ENCODE measurements around the gene DICER1.

DICER1 gene

DNA sequence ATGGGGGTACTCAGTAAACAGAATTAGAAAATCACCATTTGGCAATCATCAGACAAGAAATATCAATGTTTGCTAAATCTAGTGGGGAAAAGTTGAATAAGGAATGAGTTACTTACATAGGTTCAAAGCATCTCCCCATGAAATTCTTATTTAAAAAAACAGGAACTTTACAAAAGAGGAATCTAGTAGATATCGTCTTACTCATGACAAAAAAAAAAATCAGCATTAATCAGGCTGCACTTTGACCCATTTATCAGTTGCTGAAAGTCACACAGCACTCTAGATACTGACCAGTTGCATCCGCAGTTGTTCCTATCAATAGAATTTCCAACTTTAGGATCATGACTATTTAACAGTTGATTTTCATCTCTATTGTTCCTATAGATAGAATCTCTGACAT lies 5.8 kb upstream of the DICER1 start:
- Histone ChIP-seq H3K4me3 (ENCODE audit: low read depth in 1 of 2, low read length in 2 of 2) (no peak overlapping the region), H3K36me3 (ENCODE audit: insufficient read depth, low read length) (no peaks in the 10 kb centered on the region), H3K9me3 (ENCODE audit: low read length) (no peaks in the 10 kb centered on the region), H3K9ac (ENCODE audit: low read length) (no peak overlapping the region), H3K4me1 (ENCODE audit: insufficient read depth, low read length) (peaks cover 3% of the 10 kb centered on the region), H3K27me3 (ENCODE audit: control insufficient read depth in 1 of 2, insufficient read depth in 2 of 2, low read length in 2 of 2) (no peaks in the 10 kb centered on the region), H3K27ac (ENCODE audit: low read depth, low read length) (no peak overlapping the region)

DNA sequence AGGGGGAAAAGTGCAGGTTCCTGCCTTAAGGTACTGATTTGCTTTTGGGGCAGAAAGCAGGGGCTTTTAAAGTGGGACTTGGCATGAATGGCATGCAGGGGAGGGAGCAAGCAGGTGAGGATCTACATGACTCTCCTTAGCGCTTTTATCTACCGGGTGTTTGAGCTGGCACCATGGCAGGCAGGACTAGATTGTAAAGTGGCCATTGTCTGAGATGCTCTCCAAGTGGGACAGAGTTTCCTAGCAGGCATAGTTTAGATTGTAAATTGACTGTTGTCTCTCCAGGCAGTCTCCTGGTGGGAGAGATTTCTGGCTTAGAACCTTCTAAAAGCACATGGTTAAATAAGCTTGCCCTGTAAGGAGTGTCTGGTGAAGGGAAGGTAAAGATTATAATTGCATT lies 5.3 kb upstream of the DICER1 start:
- H3K9ac ChIP-seq (ENCODE audit: low read length): no peak overlapping the region

DNA sequence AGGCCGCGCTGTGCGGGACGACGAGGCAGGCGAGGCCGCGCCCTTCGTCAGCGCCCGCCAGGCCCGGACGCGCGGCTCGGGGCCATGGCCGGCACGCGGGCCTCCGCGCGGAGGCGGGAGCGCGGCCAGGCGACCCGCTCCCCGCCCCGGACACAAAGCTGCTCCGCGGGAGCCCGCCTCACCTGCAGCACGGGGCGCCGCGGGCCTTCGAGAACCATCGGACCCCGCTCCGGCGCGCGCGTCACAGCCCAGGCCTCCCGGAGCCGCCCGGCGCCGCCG lies 342 bp downstream of the DICER1 start:
- H3K27ac ChIP-seq (ENCODE audit: low read depth, low read length): peak overlapping the region; percentile 90
- no peak overlapping the region for H3K9ac ChIP-seq (ENCODE audit: low read length)
- H3K27me3 ChIP-seq (ENCODE audit: control insufficient read depth in 1 of 2, insufficient read depth in 2 of 2, low read length in 2 of 2): no peaks in the 10 kb centered on the region
- peaks cover 39% of the 10 kb centered on the region for H3K4me1 ChIP-seq (ENCODE audit: insufficient read depth, low read length)
- no peaks in the 10 kb centered on the region for H3K36me3 ChIP-seq (ENCODE audit: insufficient read depth, low read length)
- H3K9me3 ChIP-seq (ENCODE audit: low read length): no peaks in the 10 kb centered on the region
- H3K4me3 ChIP-seq (ENCODE audit: low read depth in 1 of 2, low read length in 2 of 2): peak overlapping the region; percentile 84 to 92

More for the DNA sequence above, 5.3 kb upstream of the DICER1 start:
- H3K4me1 ChIP-seq (ENCODE audit: insufficient read depth, low read length): peaks cover 6% of the 10 kb centered on the region
- H3K27me3 ChIP-seq (ENCODE audit: control insufficient read depth in 1 of 2, insufficient read depth in 2 of 2, low read length in 2 of 2): no peaks in the 10 kb centered on the region
- no peak overlapping the region for H3K4me3 ChIP-seq (ENCODE audit: low read depth in 1 of 2, low read length in 2 of 2)
- no peak overlapping the region for H3K27ac ChIP-seq (ENCODE audit: low read depth, low read length)
- H3K36me3 ChIP-seq (ENCODE audit: insufficient read depth, low read length): no peaks in the 10 kb centered on the region
- no peaks in the 10 kb centered on the region for H3K9me3 ChIP-seq (ENCODE audit: low read length)

DNA sequence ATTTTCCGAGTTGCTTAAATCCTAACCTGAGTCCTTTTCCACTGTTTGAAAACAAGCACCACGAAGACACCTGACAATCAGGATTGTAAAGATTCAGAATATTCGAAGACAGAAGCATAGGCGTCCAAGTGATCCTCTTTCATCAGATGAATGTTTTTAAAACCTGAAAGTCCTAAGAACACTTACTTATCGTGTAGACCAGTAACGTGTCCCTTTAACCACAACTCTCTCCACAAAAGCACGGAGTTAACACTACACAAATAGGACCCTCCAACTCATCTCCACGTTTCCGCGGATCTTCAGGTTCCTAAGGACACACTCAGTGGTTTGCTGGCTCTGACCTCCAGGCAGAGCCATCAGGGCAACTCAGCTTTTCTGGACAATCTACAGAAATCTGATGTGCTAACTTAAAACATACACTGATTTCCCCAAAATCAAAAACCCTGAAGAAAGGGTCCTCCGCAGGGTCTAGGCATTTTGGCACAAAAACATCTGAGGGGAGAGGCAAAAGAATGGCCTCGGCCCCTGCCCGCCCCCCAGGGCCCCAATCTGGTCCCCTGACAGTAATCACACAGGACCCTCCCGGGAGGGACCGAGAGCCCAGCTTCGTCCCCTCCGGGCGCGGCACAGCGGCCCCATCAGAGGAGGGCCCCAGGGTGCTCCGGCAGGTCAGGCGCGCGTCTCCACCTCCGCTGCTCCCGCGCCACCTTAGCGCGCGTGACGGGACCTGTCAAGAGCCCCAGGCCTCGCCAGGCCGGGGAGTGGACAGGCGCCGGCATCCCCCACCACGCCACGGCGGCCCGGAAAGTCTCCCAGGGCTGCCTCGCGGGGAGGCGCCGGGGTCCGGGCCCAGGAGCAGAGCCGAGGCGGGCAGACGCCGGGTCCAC lies 925 bp downstream of the DICER1 start:
- H3K9ac ChIP-seq (ENCODE audit: low read length): peak overlapping the region; percentile 89
- no peaks in the 10 kb centered on the region for H3K9me3 ChIP-seq (ENCODE audit: low read length)
- peak overlapping the region; percentile 90 for H3K27ac ChIP-seq (ENCODE audit: low read depth, low read length)
- no peaks in the 10 kb centered on the region for H3K36me3 ChIP-seq (ENCODE audit: insufficient read depth, low read length)
- H3K4me1 ChIP-seq (ENCODE audit: insufficient read depth, low read length): peaks cover 45% of the 10 kb centered on the region
- H3K4me3 ChIP-seq (ENCODE audit: low read depth in 1 of 2, low read length in 2 of 2): peak overlapping the region; percentile 84 to 92
- no peaks in the 10 kb centered on the region for H3K27me3 ChIP-seq (ENCODE audit: control insufficient read depth in 1 of 2, insufficient read depth in 2 of 2, low read length in 2 of 2)

DNA sequence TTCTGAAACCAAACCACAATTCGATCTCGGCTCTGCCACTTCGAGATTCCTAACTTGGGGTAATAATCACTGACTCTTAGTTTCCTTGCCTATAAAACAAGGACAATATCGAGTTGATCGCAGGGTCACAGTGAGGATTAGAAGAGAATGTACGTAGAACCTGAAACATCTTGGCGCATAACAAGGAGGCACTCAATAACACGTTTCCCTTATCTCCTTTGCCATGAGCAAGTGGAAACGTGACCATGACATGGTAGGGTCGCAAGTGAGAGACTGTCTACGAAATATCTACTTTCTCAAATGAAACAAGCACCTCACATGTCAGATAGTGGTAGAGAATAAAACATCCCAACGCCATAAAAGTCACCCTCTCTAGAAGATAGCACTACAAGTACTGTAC lies 2.3 kb downstream of the DICER1 start:
- Histone ChIP-seq H3K36me3 (ENCODE audit: insufficient read depth, low read length) (no peaks in the 10 kb centered on the region), H3K27me3 (ENCODE audit: control insufficient read depth in 1 of 2, insufficient read depth in 2 of 2, low read length in 2 of 2) (no peaks in the 10 kb centered on the region), H3K4me1 (ENCODE audit: insufficient read depth, low read length) (peaks cover 49% of the 10 kb centered on the region), H3K4me3 (ENCODE audit: low read depth in 1 of 2, low read length in 2 of 2) (peak overlapping the region in 1 of 2 donors; percentile 7), H3K9ac (ENCODE audit: low read length) (no peak overlapping the region), H3K9me3 (ENCODE audit: low read length) (no peaks in the 10 kb centered on the region), H3K27ac (ENCODE audit: low read depth, low read length) (no peak overlapping the region)

DNA sequence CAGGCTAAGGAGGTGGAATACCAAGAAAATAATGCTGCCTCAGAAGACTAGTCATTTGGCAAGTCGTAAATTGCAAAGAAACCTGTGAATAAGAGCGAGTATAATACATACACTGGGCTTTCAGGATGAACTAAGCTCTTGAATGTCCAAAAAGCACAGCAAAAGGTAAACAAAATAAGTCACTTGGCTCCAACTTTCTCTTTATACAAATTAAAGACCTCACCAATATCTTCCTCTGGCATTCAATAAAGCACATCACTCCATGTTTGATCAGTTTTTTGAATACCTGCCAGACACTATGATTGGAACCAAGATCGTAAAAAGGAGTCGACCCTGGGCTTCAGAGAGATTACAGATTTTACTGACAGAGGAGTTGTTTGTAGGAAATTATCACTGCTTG lies 3.5 kb downstream of the DICER1 start:
- no peak overlapping the region for H3K4me3 ChIP-seq (ENCODE audit: low read depth in 1 of 2, low read length in 2 of 2)
- H3K27ac ChIP-seq (ENCODE audit: low read depth, low read length): no peak overlapping the region
- H3K36me3 ChIP-seq (ENCODE audit: insufficient read depth, low read length): no peaks in the 10 kb centered on the region
- no peaks in the 10 kb centered on the region for H3K9me3 ChIP-seq (ENCODE audit: low read length)
- no peak overlapping the region for H3K9ac ChIP-seq (ENCODE audit: low read length)
- H3K4me1 ChIP-seq (ENCODE audit: insufficient read depth, low read length): peaks cover 58% of the 10 kb centered on the region
- no peaks in the 10 kb centered on the region for H3K27me3 ChIP-seq (ENCODE audit: control insufficient read depth in 1 of 2, insufficient read depth in 2 of 2, low read length in 2 of 2)

- no peaks in the 10 kb centered on the region for H3K9me3 ChIP-seq (ENCODE audit: low read length)
- peaks cover 4% of the 10 kb centered on the region for H3K36me3 ChIP-seq (ENCODE audit: insufficient read depth, low read length)
- H3K27ac ChIP-seq (ENCODE audit: low read depth, low read length): no peak overlapping the region
- H3K4me1 ChIP-seq (ENCODE audit: insufficient read depth, low read length): peaks cover 63% of the 10 kb centered on the region
- no peak overlapping the region for H3K9ac ChIP-seq (ENCODE audit: low read length)
- no peaks in the 10 kb centered on the region for H3K27me3 ChIP-seq (ENCODE audit: control insufficient read depth in 1 of 2, insufficient read depth in 2 of 2, low read length in 2 of 2)
- H3K4me3 ChIP-seq (ENCODE audit: low read depth in 1 of 2, low read length in 2 of 2): no peak overlapping the region
These were observed 5.8 kb downstream of the DICER1 start for GRCh38 chr14:95151561-95151960.

- Histone ChIP-seq H3K9me3 (ENCODE audit: low read length) (no peaks in the 10 kb centered on the region), H3K4me1 (ENCODE audit: insufficient read depth, low read length) (peaks cover 67% of the 10 kb centered on the region), H3K9ac (ENCODE audit: low read length) (no peak overlapping the region)
These were observed 6.4 kb downstream of the DICER1 start for GRCh38 chr14:95150910-95151309.

DNA sequence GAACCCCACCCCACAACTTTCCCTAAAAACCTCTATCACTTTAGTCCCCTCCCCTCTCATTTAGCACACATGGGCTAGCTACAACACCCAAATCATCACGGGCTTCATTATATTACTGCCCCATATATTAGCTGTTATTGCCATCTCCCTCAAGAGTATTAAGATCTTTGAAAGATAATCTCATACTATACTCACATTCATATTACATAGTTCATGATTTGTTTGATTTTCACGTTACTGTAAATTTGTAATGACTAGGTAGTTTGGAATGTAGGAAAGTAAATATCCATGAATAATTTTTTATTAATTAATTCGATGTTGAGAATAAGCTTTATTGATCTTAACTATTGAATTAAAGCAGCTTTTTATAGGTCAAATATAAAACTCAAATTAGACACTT lies 7.9 kb downstream of the DICER1 start:
- H3K27ac ChIP-seq (ENCODE audit: low read depth, low read length): no peak overlapping the region
- H3K27me3 ChIP-seq (ENCODE audit: control insufficient read depth in 1 of 2, insufficient read depth in 2 of 2, low read length in 2 of 2): no peaks in the 10 kb centered on the region
- no peak overlapping the region for H3K9ac ChIP-seq (ENCODE audit: low read length)
- peaks cover 4% of the 10 kb centered on the region for H3K36me3 ChIP-seq (ENCODE audit: insufficient read depth, low read length)
- no peak overlapping the region for H3K4me3 ChIP-seq (ENCODE audit: low read depth in 1 of 2, low read length in 2 of 2)
- H3K9me3 ChIP-seq (ENCODE audit: low read length): no peaks in the 10 kb centered on the region
- H3K4me1 ChIP-seq (ENCODE audit: insufficient read depth, low read length): peaks cover 53% of the 10 kb centered on the region

More at GRCh38 chr14:95150910-95151309, 6.4 kb downstream of the DICER1 start:
- peaks cover 4% of the 10 kb centered on the region for H3K36me3 ChIP-seq (ENCODE audit: insufficient read depth, low read length)
- H3K4me3 ChIP-seq (ENCODE audit: low read depth in 1 of 2, low read length in 2 of 2): no peak overlapping the region
- no peaks in the 10 kb centered on the region for H3K27me3 ChIP-seq (ENCODE audit: control insufficient read depth in 1 of 2, insufficient read depth in 2 of 2, low read length in 2 of 2)
- no peak overlapping the region for H3K27ac ChIP-seq (ENCODE audit: low read depth, low read length)

GRCh38 chr14:95147597-95147996 lies 9.7 kb downstream of the DICER1 start:
- H3K27ac ChIP-seq (ENCODE audit: low read depth, low read length): no peak overlapping the region
- H3K4me3 ChIP-seq (ENCODE audit: low read depth in 1 of 2, low read length in 2 of 2): no peak overlapping the region
- H3K4me1 ChIP-seq (ENCODE audit: insufficient read depth, low read length): peaks cover 52% of the 10 kb centered on the region
- no peak overlapping the region for H3K9ac ChIP-seq (ENCODE audit: low read length)
- peaks cover 4% of the 10 kb centered on the region for H3K36me3 ChIP-seq (ENCODE audit: insufficient read depth, low read length)
- H3K27me3 ChIP-seq (ENCODE audit: control insufficient read depth in 1 of 2, insufficient read depth in 2 of 2, low read length in 2 of 2): no peaks in the 10 kb centered on the region
- H3K9me3 ChIP-seq (ENCODE audit: low read length): no peaks in the 10 kb centered on the region

DNA sequence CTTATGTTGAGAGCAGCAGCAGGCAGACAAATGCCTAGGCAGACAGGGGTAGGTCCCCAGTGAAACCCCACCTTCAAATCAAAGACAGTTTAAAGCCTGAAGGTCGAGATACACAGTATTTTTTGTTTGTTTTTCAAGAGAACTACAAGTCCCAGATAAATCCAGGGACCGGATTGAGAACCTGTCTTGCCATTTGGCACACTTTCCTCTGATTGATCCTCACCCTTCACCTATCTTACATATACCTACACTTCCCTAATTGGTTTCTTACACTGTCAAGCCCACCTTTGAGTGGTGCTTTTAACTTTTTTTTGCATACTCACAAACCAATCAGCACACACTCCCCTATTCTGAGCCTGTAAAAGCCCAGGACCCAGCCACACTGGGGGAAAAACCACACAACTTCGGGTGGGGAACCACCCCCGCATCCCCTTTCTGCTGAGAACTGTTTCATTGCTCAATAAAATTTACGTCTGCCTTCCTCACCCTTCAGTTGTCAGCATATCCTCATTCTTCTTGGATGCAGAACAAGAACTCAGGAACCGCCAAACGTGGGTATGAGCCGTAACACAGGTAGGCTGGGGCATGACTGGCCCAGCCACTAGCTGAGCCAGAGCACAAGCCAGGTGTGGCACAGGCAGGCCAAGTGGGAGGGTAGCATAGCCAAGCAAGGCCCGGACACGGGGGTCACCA lies 11.1 kb downstream of the DICER1 start:
- Histone ChIP-seq H3K9ac (ENCODE audit: low read length) (no peak overlapping the region), H3K36me3 (ENCODE audit: insufficient read depth, low read length) (peaks cover 4% of the 10 kb centered on the region), H3K4me3 (ENCODE audit: low read depth in 1 of 2, low read length in 2 of 2) (no peak overlapping the region), H3K9me3 (ENCODE audit: low read length) (no peaks in the 10 kb centered on the region), H3K27me3 (ENCODE audit: control insufficient read depth in 1 of 2, insufficient read depth in 2 of 2, low read length in 2 of 2) (no peaks in the 10 kb centered on the region), H3K27ac (ENCODE audit: low read depth, low read length) (no peak overlapping the region), H3K4me1 (ENCODE audit: insufficient read depth, low read length) (peaks cover 53% of the 10 kb centered on the region)

Data from muscle layer of colon (tissue), 2 donors.